GM18907 (cell line): ENCODE measurements around the gene PCDHA13.
"Not testable (repeated sequence)": the region's sequence is repeated elsewhere in the genome, so short reads cannot be mapped to it uniquely, and the experiment has no call there.

Experiments
- ATAC-seq: cut with Tn5 transposase; IDR thresholded peaks from one replicate; pipeline ENCODE4 v1.9.1; 2021; ENCODE audit warnings: mild to moderate bottlenecking, moderate library complexity; ENCODE audit not compliant: unreplicated experiment

Gene PCDHA13

DNA sequence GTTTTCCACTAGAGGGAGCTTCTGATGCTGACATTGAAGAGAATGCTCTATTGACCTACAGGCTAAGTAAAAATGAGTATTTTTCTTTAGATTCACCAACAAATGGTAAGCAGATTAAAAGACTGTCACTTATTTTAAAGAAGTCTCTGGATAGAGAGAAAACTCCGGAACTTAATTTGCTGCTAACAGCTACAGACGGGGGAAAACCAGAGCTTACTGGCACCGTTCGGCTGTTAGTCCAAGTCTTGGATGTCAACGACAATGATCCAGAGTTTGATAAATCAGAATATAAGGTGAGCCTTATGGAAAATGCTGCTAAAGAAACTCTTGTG, 12.4 kb upstream of the PCDHA13 start:
- ATAC-seq: no peak

DNA sequence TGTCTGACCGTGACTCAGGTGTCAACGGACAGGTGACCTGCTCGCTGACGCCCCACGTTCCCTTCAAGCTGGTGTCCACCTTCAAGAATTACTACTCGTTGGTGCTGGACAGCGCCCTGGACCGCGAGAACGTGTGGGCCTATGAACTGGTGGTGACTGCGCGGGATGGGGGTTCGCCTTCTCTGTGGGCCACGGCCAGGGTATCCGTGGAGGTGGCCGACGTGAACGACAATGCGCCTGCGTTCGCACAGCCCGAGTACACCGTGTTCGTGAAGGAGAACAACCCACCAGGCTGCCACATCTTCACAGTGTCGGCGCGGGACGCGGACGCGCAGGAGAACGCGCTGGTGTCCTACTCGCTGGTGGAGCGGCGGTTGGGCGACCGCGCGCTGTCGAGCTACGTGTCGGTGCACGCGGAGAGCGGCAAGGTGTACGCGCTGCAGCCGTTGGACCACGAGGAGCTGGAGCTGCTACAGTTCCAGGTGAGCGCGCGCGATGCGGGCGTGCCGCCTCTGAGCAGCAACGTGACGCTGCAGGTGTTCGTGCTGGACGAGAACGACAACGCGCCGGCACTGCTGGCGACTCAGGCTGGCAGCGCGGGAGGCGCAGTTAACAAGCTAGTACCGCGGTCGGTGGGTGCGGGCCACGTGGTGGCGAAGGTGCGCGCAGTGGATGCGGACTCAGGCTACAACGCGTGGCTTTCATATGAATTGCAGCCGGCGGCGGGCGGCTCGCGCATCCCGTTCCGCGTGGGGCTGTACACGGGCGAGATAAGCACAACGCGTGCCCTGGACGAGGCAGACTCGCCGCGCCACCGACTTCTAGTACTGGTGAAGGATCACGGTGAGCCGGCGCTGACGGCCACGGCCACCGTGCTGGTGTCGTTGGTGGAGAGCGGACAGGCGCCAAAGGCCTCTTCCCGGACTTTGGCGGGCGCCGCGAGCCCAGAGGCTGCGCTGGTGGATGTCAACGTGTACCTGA, 11.4 kb upstream of the PCDHA13 start:
- ATAC-seq: no peak

DNA sequence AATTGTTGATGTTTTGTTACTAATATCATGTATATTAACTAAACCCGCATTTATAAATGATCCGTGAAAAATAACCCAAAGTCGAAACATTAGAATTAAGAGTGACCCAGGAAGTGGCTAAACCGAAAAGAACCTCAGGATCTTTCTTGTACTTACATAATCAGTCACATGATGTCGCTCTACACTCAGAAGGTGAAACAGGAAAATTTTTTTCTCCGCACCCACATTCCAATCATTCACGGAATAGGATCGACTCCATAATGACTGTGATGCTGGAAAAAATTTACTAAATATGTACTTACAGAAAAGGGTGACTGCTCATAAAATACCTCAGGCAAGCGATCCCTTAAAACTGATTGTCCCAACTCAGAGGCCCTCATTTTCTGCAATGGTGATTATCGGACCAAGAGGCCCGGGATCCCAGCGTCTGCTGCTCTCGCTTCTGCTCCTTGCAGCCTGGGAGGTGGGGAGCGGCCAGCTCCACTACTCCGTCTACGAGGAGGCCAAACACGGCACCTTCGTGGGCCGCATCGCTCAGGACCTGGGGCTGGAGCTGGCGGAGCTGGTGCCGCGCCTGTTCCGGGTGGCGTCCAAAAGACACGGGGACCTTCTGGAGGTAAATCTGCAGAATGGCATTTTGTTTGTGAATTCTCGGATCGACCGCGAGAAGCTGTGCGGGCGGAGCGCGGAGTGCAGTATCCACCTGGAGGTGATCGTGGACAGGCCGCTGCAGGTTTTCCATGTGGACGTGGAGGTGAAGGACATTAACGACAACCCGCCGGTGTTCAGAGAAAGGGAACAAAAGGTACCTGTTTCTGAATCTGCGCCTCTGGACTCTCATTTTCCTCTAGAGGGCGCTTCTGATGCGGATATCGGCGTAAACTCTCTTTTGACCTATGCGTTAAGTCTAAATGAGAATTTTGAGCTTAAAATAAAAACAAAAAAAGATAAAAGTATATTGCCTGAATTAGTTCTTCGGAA, 6.5 kb upstream of the PCDHA13 start, which contains the start of gene PCDHA12:
Gene PCDHA12, plus strand, starts transcription at position 224 of the 981 bp plus-strand sequence. Its CDS starts 165 bp downstream, at position 389.
- no peak for ATAC-seq

DNA sequence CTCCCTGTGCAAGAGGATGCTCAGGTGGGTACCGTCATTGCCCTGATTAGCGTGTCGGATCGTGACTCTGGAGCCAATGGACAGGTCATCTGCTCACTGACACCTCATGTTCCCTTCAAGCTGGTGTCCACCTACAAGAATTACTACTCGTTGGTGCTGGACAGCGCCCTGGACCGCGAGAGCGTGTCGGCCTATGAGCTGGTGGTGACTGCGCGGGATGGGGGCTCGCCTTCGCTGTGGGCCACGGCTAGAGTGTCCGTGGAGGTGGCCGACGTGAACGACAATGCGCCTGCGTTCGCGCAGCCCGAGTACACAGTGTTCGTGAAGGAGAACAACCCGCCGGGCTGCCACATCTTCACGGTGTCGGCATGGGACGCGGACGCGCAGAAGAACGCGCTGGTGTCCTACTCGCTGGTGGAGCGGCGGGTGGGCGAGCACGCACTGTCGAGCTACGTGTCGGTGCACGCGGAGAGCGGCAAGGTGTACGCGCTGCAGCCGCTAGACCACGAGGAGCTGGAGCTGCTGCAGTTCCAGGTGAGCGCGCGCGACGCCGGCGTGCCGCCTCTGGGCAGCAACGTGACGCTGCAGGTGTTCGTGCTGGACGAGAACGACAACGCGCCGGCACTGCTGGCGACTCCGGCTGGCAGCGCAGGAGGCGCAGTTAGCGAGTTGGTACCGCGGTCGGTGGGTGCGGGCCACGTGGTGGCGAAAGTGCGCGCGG, 5.2 kb upstream of the PCDHA13 start:
- ATAC-seq: not testable (repeated sequence)

DNA sequence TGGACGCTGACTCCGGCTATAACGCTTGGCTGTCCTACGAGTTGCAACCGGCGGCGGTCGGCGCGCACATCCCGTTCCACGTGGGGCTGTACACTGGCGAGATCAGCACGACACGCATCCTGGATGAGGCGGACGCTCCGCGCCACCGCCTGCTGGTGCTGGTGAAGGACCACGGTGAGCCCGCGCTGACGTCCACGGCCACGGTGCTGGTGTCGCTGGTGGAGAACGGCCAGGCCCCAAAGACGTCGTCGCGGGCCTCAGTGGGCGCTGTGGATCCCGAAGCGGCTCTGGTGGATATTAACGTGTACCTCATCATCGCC, 4.7 kb upstream of the PCDHA13 start:
- no peak for ATAC-seq

DNA sequence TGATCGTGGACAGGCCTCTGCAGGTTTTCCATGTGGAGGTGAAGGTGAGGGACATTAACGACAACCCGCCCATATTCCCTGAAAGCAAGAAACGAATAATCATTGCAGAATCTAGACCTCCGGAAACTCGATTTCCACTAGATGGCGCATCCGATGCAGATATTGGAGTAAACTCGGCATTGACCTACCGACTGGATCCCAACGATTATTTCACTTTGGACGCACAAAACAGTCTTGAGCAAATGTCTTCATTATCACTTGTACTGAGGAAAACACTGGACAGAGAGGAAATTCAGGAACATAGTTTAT, 621 bp downstream of the PCDHA13 start:
- no peak for ATAC-seq

DNA sequence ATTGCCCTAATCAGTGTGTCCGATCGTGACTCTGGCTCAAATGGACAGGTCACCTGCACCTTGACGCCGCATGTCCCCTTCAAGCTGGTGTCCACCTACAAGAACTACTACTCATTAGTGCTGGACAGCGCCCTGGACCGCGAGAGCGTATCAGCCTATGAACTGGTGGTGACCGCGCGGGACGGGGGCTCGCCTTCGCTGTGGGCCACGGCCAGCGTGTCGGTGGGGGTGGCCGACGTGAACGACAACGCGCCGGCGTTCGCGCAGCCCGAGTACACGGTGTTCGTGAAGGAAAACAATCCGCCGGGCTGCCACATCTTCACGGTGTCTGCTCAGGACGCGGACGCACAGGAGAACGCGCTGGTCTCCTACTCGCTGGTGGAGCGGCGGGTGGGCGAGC, 1.4 kb downstream of the PCDHA13 start:
- no peak for ATAC-seq

DNA sequence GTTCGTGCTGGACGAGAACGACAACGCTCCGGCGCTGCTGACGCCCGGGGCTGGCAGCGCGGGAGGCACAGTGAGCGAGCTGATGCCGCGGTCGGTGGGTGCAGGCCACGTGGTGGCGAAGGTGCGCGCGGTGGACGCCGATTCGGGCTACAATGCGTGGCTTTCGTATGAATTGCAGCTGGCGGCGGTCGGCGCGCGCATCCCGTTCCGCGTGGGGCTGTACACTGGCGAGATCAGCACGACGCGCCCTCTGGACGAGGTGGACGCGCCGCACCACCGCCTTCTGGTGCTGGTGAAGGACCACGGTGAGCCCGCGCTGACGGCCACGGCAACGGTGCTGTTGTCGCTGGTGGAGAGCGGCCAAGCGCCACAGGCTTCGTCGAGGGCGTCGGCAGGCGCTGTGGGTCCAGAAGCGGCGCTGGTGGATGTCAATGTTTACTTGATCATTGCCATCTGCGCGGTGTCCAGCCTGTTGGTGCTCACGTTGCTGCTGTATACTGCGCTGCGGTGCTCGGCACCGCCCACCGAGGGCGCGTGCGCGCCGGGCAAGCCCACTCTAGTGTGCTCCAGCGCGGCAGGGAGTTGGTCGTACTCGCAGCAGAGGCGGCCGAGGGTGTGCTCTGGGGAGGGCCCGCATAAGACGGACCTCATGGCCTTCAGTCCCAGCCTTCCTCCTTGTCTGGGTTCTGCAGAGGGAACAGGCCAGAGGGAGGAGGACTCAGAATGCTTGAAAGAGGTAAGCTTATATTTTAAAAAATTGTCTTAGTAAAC, 2.2 kb downstream of the PCDHA13 start:
- no peak for ATAC-seq

DNA sequence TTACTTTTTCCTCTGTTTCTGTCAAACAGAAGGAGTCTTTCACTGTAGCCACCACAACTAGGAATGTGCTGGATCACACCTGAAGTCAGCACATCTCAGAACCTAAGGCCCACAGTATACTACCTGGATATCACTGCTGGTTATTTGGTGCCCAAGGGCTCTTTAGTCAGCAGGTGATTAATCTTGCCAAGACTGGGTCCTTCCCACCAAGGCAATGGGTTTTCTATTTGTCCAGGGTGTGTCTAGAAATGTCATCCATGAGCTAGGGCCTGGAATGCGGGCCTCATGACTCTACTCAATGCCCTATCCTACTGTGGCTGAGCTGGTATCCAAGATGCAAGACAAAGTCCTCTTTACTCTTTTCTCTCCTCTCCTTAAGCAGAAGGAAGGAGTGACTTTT, 34.4 kb downstream of the PCDHA13 start:
- no peak for ATAC-seq

DNA sequence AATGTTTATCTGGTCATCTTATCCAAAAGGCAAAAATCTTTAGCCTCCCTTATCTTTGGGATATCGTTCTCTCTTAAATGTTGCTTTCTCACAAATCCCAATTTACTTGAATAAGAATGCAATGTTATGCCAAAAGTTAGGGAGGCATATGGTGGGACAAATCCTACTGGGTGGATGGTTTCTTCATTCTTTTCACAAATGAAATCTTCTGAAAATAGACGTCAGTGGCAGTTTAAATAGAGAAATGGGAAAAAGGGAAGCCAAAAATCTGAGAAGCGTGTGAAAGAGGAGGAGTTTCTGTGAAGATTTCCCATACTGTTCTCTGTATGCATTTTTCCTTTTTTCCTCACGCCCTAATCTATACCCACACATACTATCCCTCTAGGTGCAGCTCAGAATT, 41.7 kb downstream of the PCDHA13 start:
- ATAC-seq: no peak

DNA sequence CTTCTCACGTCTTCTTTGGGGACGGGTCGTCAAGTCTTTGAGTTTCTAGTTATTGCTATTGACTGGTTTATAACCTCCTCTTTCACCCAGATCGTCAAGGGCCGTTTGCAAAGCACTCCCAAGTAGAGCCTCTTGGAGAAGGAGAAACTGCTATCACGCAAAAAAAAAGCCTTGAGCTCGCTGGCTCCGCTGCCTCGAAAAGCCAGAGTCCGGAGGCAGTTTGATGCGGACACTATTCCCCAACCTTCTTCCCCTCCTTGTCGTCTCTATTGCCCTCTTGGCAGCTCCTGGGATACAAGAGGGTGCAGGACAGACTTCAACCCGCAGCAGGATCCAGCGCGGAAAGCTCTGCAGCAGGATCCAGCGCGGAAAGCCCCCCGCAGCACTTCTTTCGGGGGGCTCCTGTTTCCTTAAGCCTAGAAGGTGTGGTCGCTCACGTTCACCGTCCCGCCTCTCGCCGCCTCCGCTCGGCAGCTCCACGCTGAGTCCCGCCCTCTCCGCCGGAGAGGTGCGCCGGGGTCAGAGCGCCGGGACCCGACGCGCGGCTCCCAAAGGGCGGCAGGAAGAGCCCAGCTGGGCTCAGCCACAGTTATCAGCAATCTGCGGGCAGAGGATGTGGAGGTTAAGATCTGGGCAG, 44.0 kb downstream of the PCDHA13 start, which contains the start of gene PCDHAC1:
Gene PCDHAC1, plus strand, starts transcription at position 494 of the 637 bp plus-strand sequence. CDS start 594 bp downstream, outside the sequence.
- ATAC-seq: no peak

DNA sequence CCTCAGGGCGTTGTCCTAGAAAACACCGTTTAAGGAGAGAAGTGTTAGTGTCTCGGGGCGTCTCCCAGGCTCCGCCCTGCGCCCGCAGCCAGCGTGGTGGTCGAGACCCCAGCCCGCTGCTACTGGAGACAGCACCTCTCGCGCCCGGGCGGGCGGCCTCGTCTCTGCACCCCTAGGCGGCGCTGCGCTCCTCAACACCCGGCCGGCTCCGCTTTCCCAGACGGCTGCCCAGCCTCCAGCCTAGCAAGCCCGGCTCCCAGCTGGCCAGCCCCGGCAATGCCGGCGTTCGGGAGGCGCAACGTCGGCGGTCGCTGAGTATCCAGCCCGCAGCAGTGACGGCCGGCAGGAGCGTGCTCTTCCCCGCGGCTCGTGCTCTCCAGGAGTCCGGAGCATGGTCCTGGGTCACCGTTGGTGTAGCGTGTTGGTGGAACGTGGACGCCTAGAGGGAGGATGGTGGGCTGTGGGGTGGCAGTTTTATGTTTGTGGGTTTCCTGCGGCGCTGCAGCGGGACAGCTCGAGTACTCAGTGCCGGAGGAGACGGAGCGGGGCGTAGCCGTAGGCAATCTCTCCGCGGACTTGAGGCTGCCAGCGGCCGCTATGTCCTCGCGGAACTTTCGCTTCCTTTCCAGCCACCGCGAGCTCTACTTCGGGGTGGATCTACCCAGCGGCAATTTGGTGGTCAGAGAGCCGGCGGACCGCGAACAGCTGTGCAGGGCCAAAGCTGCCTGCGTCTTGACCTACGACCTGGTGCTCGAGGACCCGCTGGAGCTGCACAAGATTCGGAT, 44.7 kb downstream of the PCDHA13 start:
- ATAC-seq: no peak

DNA sequence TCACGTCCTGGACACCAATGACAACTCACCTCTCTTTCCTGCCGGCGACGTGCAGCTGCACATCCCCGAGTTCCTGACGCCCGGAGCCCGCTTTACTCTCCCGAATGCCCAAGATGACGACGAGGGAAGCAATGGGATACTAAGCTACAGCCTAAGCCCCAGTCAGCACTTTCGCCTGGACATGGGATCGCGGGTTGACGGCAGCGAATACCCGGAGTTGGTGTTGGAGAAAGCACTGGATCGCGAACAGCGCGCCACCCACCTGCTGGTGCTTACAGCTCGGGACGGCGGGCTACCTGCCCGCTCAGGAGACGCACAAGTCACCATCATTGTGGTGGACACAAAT, 45.3 kb downstream of the PCDHA13 start:
- no peak for ATAC-seq
